Right atrium auricular region (tissue), 2 donors: Measurements from ENCODE around the gene NUP188. TPM values are rescaled to one million over a fixed set of nuclear protein-coding genes. Genes with fewer than 3 reads are reported as not detected.

ENCODE experiments used
- DNase-seq: peaks from one replicate; pipeline ENCODE4 v3.0.0-alpha.2; 2019; ENCODE audit warnings: low spot score
- H3K27ac ChIP-seq, 2 donors: fragments of 200-600 bp; sonication (generic); 1 replicate in 1 of 2; 2 replicates in 1 of 2; pipeline ENCODE4 v1.5.1; 2016 to 2019
- H3K27me3 ChIP-seq, 2 donors: fragments of 200-600 bp; sonication (generic); one replicate each; pipeline versions ENCODE4 v1.5.1 to v1.6.0; 2017 to 2019
- H3K36me3 ChIP-seq: fragments of 200-600 bp; sonication (generic); one replicate; pipeline ENCODE4 v1.5.1; 2016
- H3K4me1 ChIP-seq, 2 donors: fragments of 200-600 bp; sonication (generic); one replicate each; pipeline versions ENCODE4 v1.5.1 to v1.6.0; 2017 to 2019
- H3K4me3 ChIP-seq, 2 donors: fragments of 200-600 bp; sonication (generic); 1 replicate in 1 of 2; 2 replicates in 1 of 2; pipeline ENCODE4 v1.5.1; 2017 to 2019; ENCODE audit warnings: mild to moderate bottlenecking in 1 of 2, moderate library complexity in 1 of 2
- H3K9me3 ChIP-seq, 2 donors: fragments of 200-600 bp; sonication (generic); one replicate each; pipeline ENCODE4 v1.5.1; 2019
- CTCF ChIP-seq, 2 donors: fragments of 200-600 bp; sonication (generic); IDR thresholded peaks; one replicate each; pipeline ENCODE4 v1.5.1; 2019; ENCODE audit warnings: antibody characterized with exemption in 2 of 2
- total RNA-seq, 2 donors: library from RNA; depleted of rRNA; stranded (reverse); fragments of >200 nt; gene quantifications; one replicate each; pipeline ENCODE4 v1.1.0, GENCODE V29; 2016

The NUP188 gene
- total RNA-seq, 2 donors from 2014 or later = 23.5 to 26.8 TPM

- DNase-seq = no peak
- Histone ChIP-seq H3K27ac (no peak overlapping the region), H3K36me3 (peaks cover 77% of the 10 kb centered on the region), H3K27me3 (no peaks in the 10 kb centered on the region), H3K4me1 (no peaks in the 10 kb centered on the region), H3K9me3 (no peaks in the 10 kb centered on the region), H3K4me3 (no peak overlapping the region)
- no peak for TF ChIP-seq CTCF (IDR thresholded peaks at IDR 0.05)
Observed at GRCh38 chr9:128972956-128973355, 25.5 kb downstream of the NUP188 start.

GRCh38 chr9:128979111-128979510 is 31.6 kb downstream of the NUP188 start:
- H3K36me3 ChIP-seq = peaks cover 76% of the 10 kb centered on the region
- no peak for DNase-seq
- no peaks in the 10 kb centered on the region for H3K4me1 ChIP-seq
- no peaks in the 10 kb centered on the region for H3K9me3 ChIP-seq
- H3K27me3 ChIP-seq = no peaks in the 10 kb centered on the region
- no peak overlapping the region for H3K4me3 ChIP-seq
- no peak overlapping the region for H3K27ac ChIP-seq
- no peak for TF ChIP-seq CTCF (IDR thresholded peaks at IDR 0.05)

DNA sequence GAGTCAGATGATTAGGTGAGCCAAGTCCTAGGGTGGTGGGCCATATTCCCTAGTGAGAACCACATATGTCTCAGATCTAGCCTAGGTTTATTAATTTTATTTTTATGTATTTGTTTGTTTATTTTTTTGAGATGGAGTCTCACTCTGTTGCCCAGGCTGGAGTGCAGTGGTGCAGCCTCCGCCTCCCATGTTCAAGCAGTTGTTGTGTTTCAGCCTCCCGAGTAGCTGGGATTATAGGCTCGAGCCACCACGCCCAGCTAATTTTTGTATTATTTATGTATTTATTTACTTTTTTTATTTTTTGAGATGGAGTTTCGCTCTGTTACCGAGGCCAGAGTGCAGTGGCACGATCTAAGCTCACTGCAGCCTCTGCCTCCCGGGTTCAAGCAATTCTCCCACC is 36.0 kb downstream of the NUP188 start:
- no peak overlapping the region for H3K27ac ChIP-seq
- TF ChIP-seq CTCF (IDR thresholded peaks at IDR 0.05) = no peak
- no peak overlapping the region for H3K4me3 ChIP-seq

DNA sequence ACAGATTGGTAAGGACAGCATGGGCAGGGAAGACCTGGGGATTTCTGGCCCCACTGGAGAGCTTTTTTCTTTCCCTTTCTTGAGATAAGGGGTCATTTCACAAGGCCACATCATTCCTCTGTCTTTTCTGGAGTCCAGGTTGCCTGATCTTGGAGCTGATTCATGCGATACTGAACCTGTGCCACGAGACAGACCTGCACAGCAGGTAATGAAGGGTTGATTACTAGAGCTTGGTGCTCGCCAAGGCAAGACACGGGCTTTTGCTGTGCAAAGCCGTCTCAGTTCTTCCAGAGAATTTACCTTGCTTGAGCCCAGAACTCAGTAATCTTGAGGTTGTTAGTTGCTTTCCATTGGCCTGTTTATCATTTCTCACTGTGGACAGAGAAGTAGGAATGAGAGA is 39.2 kb downstream of the NUP188 start:
- no peak overlapping the region for H3K4me3 ChIP-seq
- H3K27me3 ChIP-seq = no peaks in the 10 kb centered on the region
- no peaks in the 10 kb centered on the region for H3K9me3 ChIP-seq
- H3K36me3 ChIP-seq = peaks cover 86% of the 10 kb centered on the region
- H3K4me1 ChIP-seq = no peaks in the 10 kb centered on the region
- H3K27ac ChIP-seq = no peak overlapping the region
- DNase-seq = no peak
- TF ChIP-seq CTCF (IDR thresholded peaks at IDR 0.05) = no peak

More for the DNA sequence above, 36.0 kb downstream of the NUP188 start:
- DNase-seq = no peak
- H3K9me3 ChIP-seq = no peaks in the 10 kb centered on the region
- H3K27me3 ChIP-seq = no peaks in the 10 kb centered on the region
- H3K4me1 ChIP-seq = no peaks in the 10 kb centered on the region
- peaks cover 89% of the 10 kb centered on the region for H3K36me3 ChIP-seq

- Histone ChIP-seq H3K27ac (no peak overlapping the region), H3K4me1 (no peaks in the 10 kb centered on the region), H3K36me3 (peaks cover 83% of the 10 kb centered on the region), H3K9me3 (no peaks in the 10 kb centered on the region), H3K27me3 (no peaks in the 10 kb centered on the region), H3K4me3 (no peak overlapping the region)
- DNase-seq = no peak
- TF ChIP-seq CTCF (IDR thresholded peaks at IDR 0.05) = no peak
Observed at GRCh38 chr9:128987805-128988204, 40.3 kb downstream of the NUP188 start.

- H3K4me3 ChIP-seq = no peak overlapping the region
- H3K27me3 ChIP-seq = no peaks in the 10 kb centered on the region
- no peak for DNase-seq
- TF ChIP-seq CTCF (IDR thresholded peaks at IDR 0.05) = peak in 1 of 2 donors; percentile 22
- H3K4me1 ChIP-seq = peaks cover 0 to 6% of the 10 kb centered on the region in 2 donors
- H3K27ac ChIP-seq = no peak overlapping the region
- peaks cover 85% of the 10 kb centered on the region for H3K36me3 ChIP-seq
- H3K9me3 ChIP-seq = no peaks in the 10 kb centered on the region
Observed at GRCh38 chr9:128992995-128993394, 45.5 kb downstream of the NUP188 start.
